Measurements from ENCODE around the gene MUTYH.

GRCh38 chr1:45385302-45385701 lies 45.1 kb upstream of the MUTYH start:
- TF ChIP-seq POLR2A (IDR thresholded peaks at IDR 0.05): no peak
- TF ChIP-seq, protein P1, sequence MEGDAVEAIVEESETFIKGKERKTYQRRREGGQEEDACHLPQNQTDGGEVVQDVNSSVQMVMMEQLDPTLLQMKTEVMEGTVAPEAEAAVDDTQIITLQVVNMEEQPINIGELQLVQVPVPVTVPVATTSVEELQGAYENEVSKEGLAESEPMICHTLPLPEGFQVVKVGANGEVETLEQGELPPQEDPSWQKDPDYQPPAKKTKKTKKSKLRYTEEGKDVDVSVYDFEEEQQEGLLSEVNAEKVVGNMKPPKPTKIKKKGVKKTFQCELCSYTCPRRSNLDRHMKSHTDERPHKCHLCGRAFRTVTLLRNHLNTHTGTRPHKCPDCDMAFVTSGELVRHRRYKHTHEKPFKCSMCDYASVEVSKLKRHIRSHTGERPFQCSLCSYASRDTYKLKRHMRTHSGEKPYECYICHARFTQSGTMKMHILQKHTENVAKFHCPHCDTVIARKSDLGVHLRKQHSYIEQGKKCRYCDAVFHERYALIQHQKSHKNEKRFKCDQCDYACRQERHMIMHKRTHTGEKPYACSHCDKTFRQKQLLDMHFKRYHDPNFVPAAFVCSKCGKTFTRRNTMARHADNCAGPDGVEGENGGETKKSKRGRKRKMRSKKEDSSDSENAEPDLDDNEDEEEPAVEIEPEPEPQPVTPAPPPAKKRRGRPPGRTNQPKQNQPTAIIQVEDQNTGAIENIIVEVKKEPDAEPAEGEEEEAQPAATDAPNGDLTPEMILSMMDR (IDR thresholded peaks at IDR 0.05): no peak
- TF ChIP-seq EP300 (IDR thresholded peaks at IDR 0.05): no peak
- no peak for TF ChIP-seq POLR2AphosphoS5 (IDR thresholded peaks at IDR 0.05)

All from stomach (tissue), 4 donors.